PC-9 (cell line): ENCODE data around the gene ATXN2L. TPM values are rescaled to one million over a fixed set of nuclear protein-coding genes. Genes with fewer than 3 reads are reported as not detected.

Source experiments
- BruUV-seq: library from RNA; stranded (reverse); fragments of 400-500 nt; replicated peaks from 2 replicates; lab custom pipeline; 2021; lab: Mats Ljungman, UMichigan
- CTCF ChIA-PET: fragments of 300-600 bp; sonication (Branson Sonifier 250); formaldehyde crosslinking; loops from one replicate; lab custom pipeline; 2022; ENCODE audit warnings: antibody characterized with exemption; lab: Charles Lee
- POLR2A ChIA-PET: fragments of 300-600 bp; sonication (Branson Sonifier 250); formaldehyde crosslinking; loops from one replicate; lab custom pipeline; 2022; ENCODE audit warnings: antibody characterized with exemption; ENCODE audit not compliant: unreplicated experiment; lab: Charles Lee
- DNase-seq, 2 experiments: peaks; one replicate each; pipeline versions ENCODE4 v3.0.0 to v3.0.0-alpha.2; 2015 to 2022; ENCODE audit warnings: mixed read lengths in 1 of 2
- H2AFZ ChIP-seq: fragments of 200-600 bp; sonication (generic); 2 replicates; pipeline ENCODE4 v1.8.1; 2017; ENCODE audit warnings: antibody characterized with exemption
- H3F3A ChIP-seq: fragments of 200-600 bp; sonication (generic); 2 replicates; pipeline ENCODE4 v1.8.1; 2017; ENCODE audit warnings: antibody characterized with exemption, mild to moderate bottlenecking, low read depth; ENCODE audit not compliant: insufficient read depth
- H3K27ac ChIP-seq: fragments of 200-600 bp; sonication (generic); 2 replicates; pipeline ENCODE4 v1.6.1; 2016; ENCODE audit warnings: mixed run types
- H3K27me3 ChIP-seq: fragments of 200-600 bp; sonication (generic); 2 replicates; pipeline ENCODE4 v1.6.1; 2016; ENCODE audit warnings: low read depth, mixed run types; ENCODE audit not compliant: insufficient read depth
- H3K36me3 ChIP-seq: fragments of 200-600 bp; sonication (generic); 2 replicates; pipeline ENCODE4 v1.6.1; 2016; ENCODE audit warnings: low read depth, mixed run types
- H3K4me1 ChIP-seq: fragments of 200-600 bp; sonication (generic); replicated peaks from 2 replicates; pipeline ENCODE4 v1.6.1; 2016; ENCODE audit warnings: mixed run types; ENCODE audit not compliant: insufficient read depth
- H3K4me2 ChIP-seq: fragments of 200-600 bp; sonication (generic); 2 replicates; pipeline ENCODE4 v1.6.1; 2017; ENCODE audit warnings: mixed run types
- H3K4me3 ChIP-seq: fragments of 200-600 bp; sonication (generic); 2 replicates; pipeline ENCODE4 v1.6.1; 2016; ENCODE audit warnings: mixed run types
- H3K79me2 ChIP-seq: fragments of 200-600 bp; sonication (generic); 2 replicates; pipeline ENCODE4 v1.6.1; 2017; ENCODE audit warnings: low read depth, mixed run types
- H3K9me2 ChIP-seq: fragments of 200-600 bp; sonication (generic); 2 replicates; pipeline ENCODE4 v1.8.1; 2017; ENCODE audit warnings: mild to moderate bottlenecking; ENCODE audit not compliant: insufficient read depth
- H3K9me3 ChIP-seq: fragments of 200-600 bp; sonication (generic); 2 replicates; pipeline ENCODE4 v1.8.1; 2016; ENCODE audit warnings: low read depth; ENCODE audit not compliant: insufficient read depth
- H4K20me1 ChIP-seq: fragments of 200-600 bp; sonication (generic); 2 replicates; pipeline ENCODE4 v1.8.1; 2017; ENCODE audit not compliant: insufficient read depth
- EZH2 ChIP-seq: fragments of 200-600 bp; sonication (generic); IDR thresholded peaks from 2 replicates; pipeline ENCODE4 v1.8.0; 2017; ENCODE audit warnings: antibody characterized with exemption, low read depth
- intact Hi-C: fragments of 100-400 bp; cut with micrococcal nuclease; formaldehyde crosslinking; loops from one replicate; pipeline ENCODE4 v1.10.0; 2022; ENCODE audit not compliant: unreplicated experiment
- total RNA-seq: library from RNA; stranded (reverse); gene quantifications from 2 replicates; pipeline ENCODE4 v1.2.3, GENCODE V29; 2021
- TF ChIP-seq, protein P1 (sequence below): fragments of 200-600 bp; sonication (generic); conservative IDR thresholded peaks from 2 replicates; pipeline ENCODE4 v1.6.1; 2017; ENCODE audit warnings: mixed run types, antibody characterized with exemption, mild to moderate bottlenecking, moderate library complexity

ATXN2L gene
- total RNA-seq, 1 experiment from 2014 or later = 356 TPM

DNA sequence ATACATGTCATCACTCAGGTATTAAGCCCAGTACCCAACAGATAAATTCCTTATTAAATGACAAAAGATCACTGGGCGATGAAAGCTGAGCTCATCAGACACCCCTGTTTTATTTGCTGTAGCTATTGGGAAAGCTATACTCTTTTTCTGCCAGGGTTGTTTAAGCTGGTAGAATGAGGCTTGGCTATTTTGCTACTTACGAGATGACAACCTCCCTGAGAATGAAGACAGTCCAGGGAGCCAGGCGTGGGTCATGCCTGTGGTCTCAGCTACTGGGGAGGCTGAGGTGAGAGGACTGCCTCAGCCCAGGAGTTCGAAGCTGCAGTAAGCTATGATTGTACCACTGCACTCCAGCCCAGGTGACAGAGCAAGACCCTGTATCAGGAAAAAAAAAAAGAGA, 36.5 kb downstream of the ATXN2L start:
- Histone ChIP-seq H3K9me2 (no peaks in the 10 kb centered on the region), H4K20me1 (0 out of 2 replicates have a peak, but pooled peaks cover under 1% of the 10 kb centered on the region), H2AFZ (no peak overlapping the region), H3K4me3 (no peak overlapping the region), H3K27me3 (no peaks in the 10 kb centered on the region), H3K36me3 (no peaks in the 10 kb centered on the region), H3K27ac (peak overlapping the region; percentile 76; the same call in 1 of the 2 replicates), H3F3A (peaks cover 26% of the 10 kb centered on the region), H3K79me2 (peaks cover 26% of the 10 kb centered on the region), H3K4me2 (no peak overlapping the region), H3K9me3 (no peaks in the 10 kb centered on the region), H3K4me1 (peaks cover 24% of the 10 kb centered on the region)
- intact Hi-C loops = no loop called here
- DNase-seq = no peak
- TF ChIP-seq, protein P1, sequence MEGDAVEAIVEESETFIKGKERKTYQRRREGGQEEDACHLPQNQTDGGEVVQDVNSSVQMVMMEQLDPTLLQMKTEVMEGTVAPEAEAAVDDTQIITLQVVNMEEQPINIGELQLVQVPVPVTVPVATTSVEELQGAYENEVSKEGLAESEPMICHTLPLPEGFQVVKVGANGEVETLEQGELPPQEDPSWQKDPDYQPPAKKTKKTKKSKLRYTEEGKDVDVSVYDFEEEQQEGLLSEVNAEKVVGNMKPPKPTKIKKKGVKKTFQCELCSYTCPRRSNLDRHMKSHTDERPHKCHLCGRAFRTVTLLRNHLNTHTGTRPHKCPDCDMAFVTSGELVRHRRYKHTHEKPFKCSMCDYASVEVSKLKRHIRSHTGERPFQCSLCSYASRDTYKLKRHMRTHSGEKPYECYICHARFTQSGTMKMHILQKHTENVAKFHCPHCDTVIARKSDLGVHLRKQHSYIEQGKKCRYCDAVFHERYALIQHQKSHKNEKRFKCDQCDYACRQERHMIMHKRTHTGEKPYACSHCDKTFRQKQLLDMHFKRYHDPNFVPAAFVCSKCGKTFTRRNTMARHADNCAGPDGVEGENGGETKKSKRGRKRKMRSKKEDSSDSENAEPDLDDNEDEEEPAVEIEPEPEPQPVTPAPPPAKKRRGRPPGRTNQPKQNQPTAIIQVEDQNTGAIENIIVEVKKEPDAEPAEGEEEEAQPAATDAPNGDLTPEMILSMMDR = no peak
- TF ChIP-seq EZH2 = no peak
- POLR2A ChIA-PET = interaction anchor here (0.5 to 1.8 kb wide), 2 partner anchors 12 to 14 kb away, joined by 3 to 15 read pairs; partner anchors contain the start of gene TUFM
- CTCF ChIA-PET = interaction anchor here (0.8 kb wide), 1 partner anchor 20 kb away, joined by 4 read pairs; no protein-coding TSS in a partner anchor
- no TSS peak for BruUV-seq

DNA sequence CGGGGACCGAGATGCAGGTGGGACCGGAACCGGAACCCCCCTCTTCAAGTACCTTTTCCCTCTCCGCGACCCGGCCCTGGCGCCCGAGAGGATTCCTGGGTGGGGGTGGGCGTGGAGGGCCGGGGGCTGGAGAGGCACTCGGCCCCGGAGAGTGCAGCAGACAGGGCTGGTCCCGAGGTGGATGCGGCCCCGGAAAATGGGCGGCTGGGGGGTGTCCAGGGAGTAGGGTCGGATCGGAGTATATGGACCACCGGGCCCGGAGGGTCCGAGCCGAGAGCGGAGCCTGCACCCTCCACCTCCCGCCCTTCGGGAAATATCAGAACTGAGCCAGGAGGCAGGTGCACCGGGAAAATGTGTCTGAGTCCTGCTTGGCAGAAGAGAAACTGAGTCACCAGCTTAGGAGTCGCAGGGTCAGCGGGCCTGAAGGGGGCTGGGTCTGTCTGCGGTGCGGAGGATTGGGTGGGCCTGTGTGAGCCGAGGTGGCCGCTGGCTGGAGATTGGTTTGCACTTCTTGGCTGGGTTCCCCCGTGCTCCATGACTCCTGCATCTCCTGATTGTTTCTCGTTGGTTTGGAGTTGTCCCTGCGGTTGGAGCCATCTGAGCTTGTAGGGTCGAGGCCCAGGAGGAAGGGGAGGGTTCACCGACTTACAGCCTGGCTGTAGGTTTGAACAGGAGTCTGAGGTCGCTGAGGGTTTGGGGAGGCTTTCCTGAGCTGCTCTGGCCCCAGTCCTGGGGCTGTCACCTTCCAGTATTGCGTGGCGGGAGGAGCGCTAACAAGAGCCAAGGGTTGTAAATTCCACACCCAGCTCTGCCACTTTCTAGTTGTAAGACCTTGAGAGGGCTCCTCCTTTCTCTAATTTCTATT, 41.4 kb downstream of the ATXN2L start:
- Histone ChIP-seq H3K79me2 (peaks cover 42% of the 10 kb centered on the region), H3K27me3 (no peaks in the 10 kb centered on the region), H3K9me2 (no peaks in the 10 kb centered on the region), H3K36me3 (0 out of 2 replicates have a peak, but pooled peaks cover 11% of the 10 kb centered on the region), H3K4me3 (peak overlapping the region; percentile 67), H3K27ac (peak overlapping the region; percentile 66), H3K9me3 (no peaks in the 10 kb centered on the region), H3F3A (peaks cover 13% of the 10 kb centered on the region; the same call in 1 of the 2 replicates), H3K4me2 (peak overlapping the region; percentile 97), H3K4me1 (peaks cover 20% of the 10 kb centered on the region), H4K20me1 (peaks cover 11% of the 10 kb centered on the region; the same call in 1 of the 2 replicates), H2AFZ (peak overlapping the region; percentile 85)
- TF ChIP-seq, protein P1 = no peak
- TF ChIP-seq EZH2 = no peak
- peak in 1 of 2 experiments; percentile 18 for DNase-seq
- no TSS peak for BruUV-seq
- CTCF ChIA-PET = interaction anchor here (0.6 to 1.4 kb wide), 2 partner anchors 19 to 1314 kb away, joined by 3 to 4 read pairs; no protein-coding TSS in a partner anchor
- POLR2A ChIA-PET = interaction anchor here (0.5 to 2.8 kb wide), 6 partner anchors 9 to 1202 kb away, joined by 3 to 29 read pairs (median 7); partner anchors contain the start of genes ALDOA and TUFM
- intact Hi-C loops = loop anchor here (1.0 kb wide), 2 partner anchors 18 to 41 kb away; partner anchors contain the start of gene TUFM

DNA sequence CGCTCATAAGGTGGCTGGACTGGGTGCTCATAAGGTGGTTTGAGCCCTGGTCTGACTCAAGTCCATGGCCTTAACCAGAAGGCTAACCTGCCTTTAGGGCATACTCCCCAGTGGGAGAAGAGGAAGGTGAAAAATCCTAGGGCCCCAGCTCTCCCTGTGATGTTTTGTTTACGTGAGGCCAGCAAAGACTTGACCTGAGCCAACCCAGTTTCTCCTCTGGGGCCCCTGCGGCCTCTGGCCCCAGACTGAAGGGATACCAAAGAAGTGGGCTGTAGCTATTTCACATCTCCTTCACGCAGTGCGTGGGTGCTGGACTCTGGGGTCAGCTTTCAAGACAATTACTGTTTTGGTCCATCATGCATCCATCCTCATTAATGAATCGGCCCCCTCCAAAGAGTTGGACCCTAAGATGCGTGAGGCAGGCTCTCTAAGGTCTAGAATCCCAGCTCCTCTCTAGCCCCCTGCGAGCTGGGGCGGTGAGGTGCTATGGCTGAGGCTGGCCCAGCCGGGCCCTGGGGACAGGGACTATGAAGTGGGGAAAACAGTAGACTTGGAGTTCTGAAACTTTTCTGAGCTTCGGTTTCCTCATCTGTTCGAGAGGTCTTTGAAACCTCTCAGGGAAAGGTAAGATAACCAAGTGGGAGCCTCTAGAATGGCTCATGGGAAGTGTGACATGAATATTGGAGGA, 42.3 kb downstream of the ATXN2L start:
- TSS peak; percentile 58 for BruUV-seq
- Histone ChIP-seq H3K36me3 (0 out of 2 replicates have a peak, but pooled peaks cover 11% of the 10 kb centered on the region), H3K4me1 (peaks cover 20% of the 10 kb centered on the region), H3K79me2 (peaks cover 42% of the 10 kb centered on the region), H4K20me1 (peaks cover 11% of the 10 kb centered on the region; the same call in 1 of the 2 replicates), H3K9me2 (no peaks in the 10 kb centered on the region), H2AFZ (no peak overlapping the region), H3K4me3 (peak overlapping the region; percentile 67; the same call in 1 of the 2 replicates), H3K27me3 (no peaks in the 10 kb centered on the region), H3K9me3 (no peaks in the 10 kb centered on the region), H3K4me2 (peak overlapping the region; percentile 97), H3K27ac (no peak overlapping the region), H3F3A (peaks cover 11% of the 10 kb centered on the region; the same call in 1 of the 2 replicates)
- intact Hi-C loops = no loop called here
- DNase-seq = no peak
- POLR2A ChIA-PET = interaction anchor here (0.6 kb wide), 1 partner anchor 1079 kb away, joined by 3 read pairs; no protein-coding TSS in a partner anchor
- CTCF ChIA-PET = interaction anchor here (0.6 kb wide), 1 partner anchor 24 kb away, joined by 4 read pairs; no protein-coding TSS in a partner anchor
- no peak for TF ChIP-seq EZH2
- TF ChIP-seq, protein P1 = no peak
